Neuronal stem cell (in vitro differentiated cells): Measurements from ENCODE around the gene TNRC6B.

Experiments used
- DNase-seq: peaks from one replicate; pipeline ENCODE4 v3.0.0-alpha.2; 2013; ENCODE audit warnings: low spot score
- H2AFZ ChIP-seq: one replicate; pipeline ENCODE4 v1.6.1; 2013; ENCODE audit warnings: mild to moderate bottlenecking, low read length, inconsistent platforms
- H2AK5ac ChIP-seq: 2 replicates; pipeline ENCODE4 v1.6.1; 2013; ENCODE audit warnings: low read depth, mild to moderate bottlenecking, inconsistent platforms, low read length, moderate library complexity, mixed read lengths
- H2BK120ac ChIP-seq: 2 replicates; pipeline ENCODE4 v1.6.1; 2013; ENCODE audit warnings: low read depth, mild to moderate bottlenecking, inconsistent platforms, low read length, moderate library complexity, mixed read lengths
- H2BK12ac ChIP-seq: one replicate; pipeline ENCODE4 v1.6.1; 2013; ENCODE audit warnings: low read length, inconsistent platforms
- H2BK15ac ChIP-seq: 2 replicates; pipeline ENCODE4 v1.6.1; 2013; ENCODE audit warnings: mild to moderate bottlenecking, low read length, inconsistent platforms, mixed read lengths
- H2BK5ac ChIP-seq: one replicate; pipeline ENCODE4 v1.6.1; 2013; ENCODE audit warnings: inconsistent platforms, mild to moderate bottlenecking, low read length, moderate library complexity
- H3K14ac ChIP-seq: one replicate; pipeline ENCODE4 v1.6.1; 2013; ENCODE audit warnings: low read length, inconsistent platforms
- H3K18ac ChIP-seq: 2 replicates; pipeline ENCODE4 v1.6.1; 2013; ENCODE audit warnings: low read length, inconsistent platforms
- H3K23ac ChIP-seq: 2 replicates; pipeline ENCODE4 v1.6.1; 2013; ENCODE audit warnings: low read depth, mild to moderate bottlenecking, mixed read lengths, low read length, inconsistent platforms; ENCODE audit not compliant: poor library complexity
- H3K27ac ChIP-seq: replicated peaks from 3 replicates; pipeline ENCODE4 v1.5.1; 2013; ENCODE audit warnings: low read length, inconsistent platforms
- H3K27me3 ChIP-seq, 3 experiments: 2 replicates each; pipeline ENCODE4 v1.6.1; 2013; ENCODE audit warnings: low read length in 3 of 3, mild to moderate bottlenecking in 2 of 3, inconsistent platforms in 1 of 3, low read depth in 1 of 3, mixed read lengths in 1 of 3, moderate library complexity in 1 of 3; ENCODE audit not compliant: control insufficient read depth in 3 of 3, insufficient read depth in 3 of 3
- H3K36me3 ChIP-seq, 2 donors: replicated peaks in 1 of 2; 2 replicates each; pipeline ENCODE4 v1.6.1; 2013; ENCODE audit warnings: low read length in 2 of 2; ENCODE audit not compliant: control insufficient read depth in 2 of 2, insufficient read depth in 2 of 2
- H3K4ac ChIP-seq: 2 replicates; pipeline ENCODE4 v1.6.1; 2013; ENCODE audit warnings: inconsistent platforms, mild to moderate bottlenecking, low read length, moderate library complexity
- H3K4me1 ChIP-seq, 2 donors: 1 replicate in 1 of 2; 2 replicates in 1 of 2; pipeline ENCODE4 v1.6.1; 2013; ENCODE audit warnings: low read length in 2 of 2, low read depth in 1 of 2; ENCODE audit not compliant: control insufficient read depth in 2 of 2, insufficient read depth in 1 of 2
- H3K4me2 ChIP-seq: one replicate; pipeline ENCODE4 v1.6.1; 2013; ENCODE audit warnings: mild to moderate bottlenecking, low read length, inconsistent platforms; ENCODE audit not compliant: insufficient read depth, poor library complexity, severe bottlenecking
- H3K4me3 ChIP-seq, 2 donors: 2 replicates each; pipeline ENCODE4 v1.5.1; 2013; ENCODE audit warnings: low read length in 2 of 2, mild to moderate bottlenecking in 2 of 2, inconsistent platforms in 1 of 2, moderate library complexity in 1 of 2
- H3K79me1 ChIP-seq: one replicate; pipeline ENCODE4 v1.6.1; 2013; ENCODE audit warnings: low read depth, mild to moderate bottlenecking, inconsistent platforms, low read length, moderate library complexity
- H3K9ac ChIP-seq: one replicate; pipeline ENCODE4 v1.6.1; 2013; ENCODE audit warnings: mild to moderate bottlenecking, low read depth, low read length, inconsistent platforms; ENCODE audit not compliant: poor library complexity
- H3K9me3 ChIP-seq, 2 donors: replicated peaks in 1 of 2; 2 replicates each; pipeline versions ENCODE3 to v1.6.1; 2013; ENCODE audit warnings: low read length in 2 of 2, mild to moderate bottlenecking in 2 of 2, inconsistent platforms in 1 of 2, low read depth in 1 of 2, mixed read lengths in 1 of 2, moderate library complexity in 1 of 2; ENCODE audit not compliant: control insufficient read depth in 2 of 2, insufficient read depth in 1 of 2
- H4K8ac ChIP-seq: one replicate; pipeline ENCODE4 v1.6.1; 2013; ENCODE audit warnings: low read depth, mild to moderate bottlenecking, inconsistent platforms, low read length, moderate library complexity
- H4K91ac ChIP-seq: one replicate; pipeline ENCODE4 v1.6.1; 2013; ENCODE audit warnings: low read length, low read depth, mild to moderate bottlenecking, inconsistent platforms; ENCODE audit not compliant: poor library complexity
- WGBS, 2 donors: extraction: QIAGEN DNeasy Blood & Tissue Kit; methylation state at CpG; one replicate each; pipeline ENCODE4 v1.1.7; 2013; ENCODE audit warnings: missing lambda C conversion rate in 2 of 2, mixed read lengths in 1 of 2; ENCODE audit not compliant: insufficient read length in 2 of 2, insufficient replicate concordance in 1 of 2; ENCODE audit errors: extremely low coverage in 2 of 2; 5-methylcytosine and 5-hydroxymethylcytosine counted together

Gene TNRC6B

GRCh38 chr22:40190501-40190900 lies 12.8 kb downstream of the TNRC6B start:
- Histone ChIP-seq H3K9me3 (peaks cover 0 to 8% of the 10 kb centered on the region in 2 donors), H3K9ac (no peak overlapping the region), H2BK15ac (no peak overlapping the region), H2BK120ac (no peak overlapping the region), H4K8ac (no peak overlapping the region), H3K18ac (peak overlapping the region; percentile 32), H3K4ac (no peak overlapping the region), H3K4me3 (no peak overlapping the region), H3K4me2 (no peak overlapping the region), H3K4me1 (peaks cover 7 to 17% of the 10 kb centered on the region in 2 donors), H2BK12ac (no peak overlapping the region), H3K27me3 (no peaks in the 10 kb centered on the region), H3K27ac (no peak overlapping the region), H3K79me1 (peaks cover 12% of the 10 kb centered on the region), H2BK5ac (no peak overlapping the region), H3K23ac (peak overlapping the region; percentile 5), H4K91ac (no peak overlapping the region), H3K36me3 (peaks cover 0 to 31% of the 10 kb centered on the region in 2 donors), H3K14ac (no peak overlapping the region), H2AFZ (no peak overlapping the region), H2AK5ac (no peak overlapping the region)
- DNase-seq: no peak
- WGBS, 2 donors: no CpG with 5 or more reads among the region's 2 CpGs

GRCh38 chr22:40193429-40194421 lies 16.0 kb downstream of the TNRC6B start:
- Histone ChIP-seq H3K4ac (no peak overlapping the region), H3K36me3 (peaks cover 0 to 28% of the 10 kb centered on the region in 2 donors), H2BK120ac (no peak overlapping the region), H2BK12ac (no peak overlapping the region), H2AK5ac (no peak overlapping the region), H3K9me3 (peaks cover 0 to 4% of the 10 kb centered on the region in 2 donors), H3K14ac (no peak overlapping the region), H3K9ac (no peak overlapping the region), H4K91ac (no peak overlapping the region), H3K4me3 (no peak overlapping the region), H2AFZ (no peak overlapping the region), H3K18ac (no peak overlapping the region), H3K27me3 (no peaks in the 10 kb centered on the region), H3K4me1 (peaks cover 12 to 18% of the 10 kb centered on the region in 2 donors), H3K23ac (no peak overlapping the region), H3K27ac (peak overlapping the region; percentile 9), H4K8ac (no peak overlapping the region), H3K79me1 (peaks cover 9% of the 10 kb centered on the region), H2BK15ac (no peak overlapping the region), H3K4me2 (no peak overlapping the region), H2BK5ac (no peak overlapping the region)
- DNase-seq: no peak
- no CpG with 5 or more reads among the region's 13 CpGs for WGBS, 2 donors

DNA sequence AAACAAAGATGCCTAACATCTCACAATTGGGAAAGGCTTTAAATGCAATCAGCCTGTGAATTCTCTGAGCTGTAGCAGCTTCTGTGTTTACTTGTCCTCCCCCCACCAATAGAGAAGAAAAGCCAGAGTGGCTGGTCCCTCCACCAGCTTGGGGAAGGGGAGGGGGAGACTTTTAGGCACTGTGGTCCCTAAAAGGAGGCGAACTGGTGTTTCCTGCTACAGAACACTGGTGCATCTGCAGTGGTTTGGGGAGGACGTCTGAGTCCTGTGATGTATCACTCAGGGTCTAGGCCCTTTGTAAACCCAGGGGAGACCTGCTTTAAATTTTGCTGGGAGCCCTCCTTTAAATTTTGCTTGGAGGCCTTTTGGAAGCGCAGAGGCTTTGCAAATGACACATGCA lies 16.9 kb downstream of the TNRC6B start:
- no peak overlapping the region for H3K4me3 ChIP-seq
- H3K9ac ChIP-seq: no peak overlapping the region
- no peak overlapping the region for H4K8ac ChIP-seq
- H3K27ac ChIP-seq: no peak overlapping the region
- H3K79me1 ChIP-seq: peaks cover 9% of the 10 kb centered on the region
- H2BK5ac ChIP-seq: no peak overlapping the region
- no CpG with 5 or more reads among the region's 3 CpGs for WGBS, 2 donors
- DNase-seq: no peak
- no peak overlapping the region for H2BK15ac ChIP-seq
- no peak overlapping the region for H3K14ac ChIP-seq
- H2BK12ac ChIP-seq: no peak overlapping the region
- peaks cover 12 to 18% of the 10 kb centered on the region in 2 donors for H3K4me1 ChIP-seq
- H4K91ac ChIP-seq: no peak overlapping the region
- H3K36me3 ChIP-seq: peaks cover 0 to 31% of the 10 kb centered on the region in 2 donors
- H2AK5ac ChIP-seq: no peak overlapping the region
- no peak overlapping the region for H3K23ac ChIP-seq
- no peak overlapping the region for H3K18ac ChIP-seq
- H3K4ac ChIP-seq: no peak overlapping the region
- no peaks in the 10 kb centered on the region for H3K27me3 ChIP-seq
- H3K9me3 ChIP-seq: peaks cover 0 to 5% of the 10 kb centered on the region in 2 donors
- no peak overlapping the region for H2AFZ ChIP-seq
- no peak overlapping the region for H3K4me2 ChIP-seq
- H2BK120ac ChIP-seq: no peak overlapping the region

- Histone ChIP-seq H2AK5ac (no peak overlapping the region), H3K9ac (no peak overlapping the region), H3K4me1 (peaks cover 12 to 16% of the 10 kb centered on the region in 2 donors), H3K4me2 (no peak overlapping the region), H3K79me1 (peaks cover 7% of the 10 kb centered on the region), H2BK12ac (no peak overlapping the region), H3K27me3 (no peaks in the 10 kb centered on the region), H4K8ac (no peak overlapping the region), H2BK15ac (no peak overlapping the region), H3K14ac (no peak overlapping the region), H3K36me3 (peaks cover 0 to 22% of the 10 kb centered on the region in 2 donors), H4K91ac (no peak overlapping the region), H3K4me3 (no peak overlapping the region), H2BK120ac (no peak overlapping the region), H3K27ac (no peak overlapping the region), H2BK5ac (no peak overlapping the region), H3K23ac (no peak overlapping the region), H3K4ac (no peak overlapping the region), H3K18ac (no peak overlapping the region), H3K9me3 (peaks cover 0 to 5% of the 10 kb centered on the region in 2 donors), H2AFZ (no peak overlapping the region)
- no CpG with 5 or more reads among the region's 7 CpGs for WGBS, 2 donors
- no peak for DNase-seq
Observed at GRCh38 chr22:40196628-40197360, 19.1 kb downstream of the TNRC6B start.
